HTERT RPE-1 (cell line): ENCODE results near the gene SAAL1.
"Not testable (repeated sequence)": the region's sequence is repeated elsewhere in the genome, so short reads cannot be mapped to it uniquely, and the experiment has no call there.

Experiments
- in situ Hi-C: fragments of 300-500 bp; cut with MboI; formaldehyde crosslinking; loops from 4 replicates; pipeline ENCODE4 v1.14.3; 2020; ENCODE audit warnings: low sequenced_read_pairs

Gene SAAL1, protein sequence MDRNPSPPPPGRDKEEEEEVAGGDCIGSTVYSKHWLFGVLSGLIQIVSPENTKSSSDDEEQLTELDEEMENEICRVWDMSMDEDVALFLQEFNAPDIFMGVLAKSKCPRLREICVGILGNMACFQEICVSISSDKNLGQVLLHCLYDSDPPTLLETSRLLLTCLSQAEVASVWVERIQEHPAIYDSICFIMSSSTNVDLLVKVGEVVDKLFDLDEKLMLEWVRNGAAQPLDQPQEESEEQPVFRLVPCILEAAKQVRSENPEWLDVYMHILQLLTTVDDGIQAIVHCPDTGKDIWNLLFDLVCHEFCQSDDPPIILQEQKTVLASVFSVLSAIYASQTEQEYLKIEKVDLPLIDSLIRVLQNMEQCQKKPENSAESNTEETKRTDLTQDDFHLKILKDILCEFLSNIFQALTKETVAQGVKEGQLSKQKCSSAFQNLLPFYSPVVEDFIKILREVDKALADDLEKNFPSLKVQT

DNA sequence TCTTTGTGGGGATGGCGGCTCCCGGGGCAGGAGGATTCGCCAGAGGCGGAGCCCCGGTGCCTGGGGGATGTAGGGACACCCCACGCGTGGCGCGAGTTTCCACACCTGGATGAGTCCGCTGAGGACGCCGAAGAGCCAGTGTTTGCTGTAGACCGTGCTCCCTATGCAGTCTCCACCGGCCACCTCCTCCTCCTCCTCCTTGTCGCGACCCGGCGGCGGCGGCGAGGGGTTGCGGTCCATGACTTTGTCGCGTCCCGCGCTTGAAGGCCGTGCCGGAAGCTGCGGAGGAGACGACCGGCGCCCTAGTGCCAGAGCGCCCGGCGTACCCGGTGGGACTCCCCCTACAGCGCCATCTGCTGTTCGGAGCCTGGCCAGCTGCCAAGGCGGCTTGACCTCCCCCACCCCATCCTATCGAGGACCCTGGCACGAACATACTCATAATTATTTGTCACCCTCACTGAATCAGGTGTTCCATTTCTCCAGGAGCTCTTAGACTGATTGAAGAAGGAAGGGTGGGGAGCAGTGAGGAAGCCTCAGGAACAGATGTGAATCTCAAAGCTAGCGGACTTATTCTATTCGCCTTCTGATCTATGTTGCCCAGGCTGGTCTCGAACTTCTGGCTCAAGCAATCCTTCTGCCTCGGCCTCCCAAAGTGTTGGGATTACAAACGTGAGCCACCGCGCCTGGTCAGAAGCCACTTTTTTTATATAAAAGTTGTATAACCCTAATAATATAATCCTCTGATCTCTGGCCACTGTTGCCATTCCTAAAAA, at the start of gene SAAL1:
Gene SAAL1, minus strand, starts transcription at position 281 of the 773 bp plus-strand sequence. Its CDS starts 41 bp downstream, at position 240.
- in situ Hi-C loops, result no loop called here

DNA sequence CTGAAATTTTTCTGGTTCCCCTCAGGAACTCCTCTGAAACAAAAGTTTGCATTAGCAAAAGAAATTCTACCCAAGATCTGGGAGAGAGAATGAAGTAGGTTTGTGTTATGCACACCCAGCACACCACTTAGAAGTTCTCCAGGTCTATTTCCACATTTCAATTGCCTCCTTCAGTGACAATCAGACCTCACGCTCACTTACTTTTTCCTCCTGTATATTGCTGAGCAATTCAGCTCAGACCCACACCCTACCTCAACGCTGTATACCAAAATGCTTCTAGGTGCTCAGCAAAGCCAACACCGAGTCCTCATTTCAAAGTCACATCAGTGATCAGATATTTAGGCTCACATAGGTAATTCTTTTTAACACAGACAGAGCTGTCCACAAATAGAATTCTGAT, 45.7 kb upstream of the SAAL1 start:
- in situ Hi-C loops, result no loop called here

DNA sequence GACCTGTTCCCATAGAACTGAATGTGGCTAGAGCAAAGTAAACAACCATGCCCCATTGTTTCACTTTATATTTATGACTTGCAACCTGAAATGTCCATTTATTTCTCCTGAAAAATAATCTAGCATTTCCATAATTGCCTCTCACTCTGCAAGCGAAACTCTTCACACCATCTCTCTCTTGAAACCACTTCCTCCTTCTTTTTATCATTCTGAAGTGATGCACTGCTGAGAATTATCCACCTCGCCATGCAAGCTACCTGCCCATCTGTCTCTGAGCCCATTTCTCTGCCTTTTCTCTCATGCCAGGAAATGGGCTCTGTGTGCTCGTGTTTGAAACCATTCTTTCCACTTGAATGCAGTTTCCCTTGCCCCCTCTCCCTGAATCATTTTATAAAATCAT, 40.0 kb upstream of the SAAL1 start:
- in situ Hi-C loops, result no loop called here

DNA sequence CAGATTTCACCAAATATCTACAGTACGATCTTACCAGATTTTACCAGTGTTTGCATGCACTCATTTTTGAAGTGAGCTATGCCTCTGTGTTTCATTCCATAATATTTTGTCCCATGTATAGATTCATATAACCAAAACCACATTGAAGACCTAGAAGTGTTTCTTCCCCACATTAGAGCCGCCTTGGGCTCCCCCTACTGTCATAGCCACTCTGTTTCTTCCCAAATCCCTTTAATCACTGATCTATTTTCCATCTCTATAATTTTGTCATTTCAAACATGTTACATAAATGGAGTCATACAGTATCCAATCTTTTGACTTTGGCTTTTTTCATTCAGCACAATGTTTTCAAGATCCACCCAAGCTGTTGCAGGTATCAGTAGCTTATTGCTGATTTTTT, 39.1 kb upstream of the SAAL1 start:
- in situ Hi-C loops, result no loop called here

DNA sequence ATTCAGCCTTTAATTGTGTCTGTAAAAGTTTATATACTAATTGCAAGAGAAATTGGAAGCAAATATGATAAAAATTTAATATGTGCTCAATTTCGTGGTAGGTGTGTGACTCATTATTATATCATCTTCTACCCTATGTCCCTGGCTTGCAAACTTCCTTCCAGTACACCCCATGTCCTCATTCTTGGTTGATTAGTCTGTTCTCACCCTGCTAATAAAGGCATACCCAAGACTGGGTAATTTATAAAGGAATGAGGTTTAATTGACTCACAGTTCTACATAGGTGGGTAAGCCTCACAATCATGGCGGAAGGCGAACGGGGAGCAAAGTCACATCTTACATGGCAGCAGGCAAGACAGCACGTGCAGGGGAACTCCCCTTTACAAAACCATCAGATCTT, 38.4 kb upstream of the SAAL1 start:
- in situ Hi-C loops, result no loop called here

DNA sequence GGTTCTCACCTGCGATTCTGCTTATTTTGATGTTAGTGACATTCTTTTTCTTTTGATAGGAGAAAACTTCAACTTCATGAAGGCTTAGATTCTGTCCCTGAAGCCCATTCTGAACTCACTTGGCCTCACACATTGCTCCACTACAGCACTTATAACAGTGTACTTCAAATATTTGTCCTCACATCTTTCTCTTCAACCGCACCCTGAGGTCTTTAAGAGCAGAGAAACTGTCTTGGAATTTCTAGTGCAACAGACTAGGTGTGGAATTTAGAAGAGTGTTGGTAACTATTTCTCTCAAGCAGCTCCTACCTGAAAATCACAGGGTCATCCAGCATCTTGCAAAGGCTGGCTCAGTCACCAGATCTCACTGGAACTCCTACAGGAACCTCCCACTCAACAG, 34.3 kb upstream of the SAAL1 start:
- in situ Hi-C loops, result no loop called here

DNA sequence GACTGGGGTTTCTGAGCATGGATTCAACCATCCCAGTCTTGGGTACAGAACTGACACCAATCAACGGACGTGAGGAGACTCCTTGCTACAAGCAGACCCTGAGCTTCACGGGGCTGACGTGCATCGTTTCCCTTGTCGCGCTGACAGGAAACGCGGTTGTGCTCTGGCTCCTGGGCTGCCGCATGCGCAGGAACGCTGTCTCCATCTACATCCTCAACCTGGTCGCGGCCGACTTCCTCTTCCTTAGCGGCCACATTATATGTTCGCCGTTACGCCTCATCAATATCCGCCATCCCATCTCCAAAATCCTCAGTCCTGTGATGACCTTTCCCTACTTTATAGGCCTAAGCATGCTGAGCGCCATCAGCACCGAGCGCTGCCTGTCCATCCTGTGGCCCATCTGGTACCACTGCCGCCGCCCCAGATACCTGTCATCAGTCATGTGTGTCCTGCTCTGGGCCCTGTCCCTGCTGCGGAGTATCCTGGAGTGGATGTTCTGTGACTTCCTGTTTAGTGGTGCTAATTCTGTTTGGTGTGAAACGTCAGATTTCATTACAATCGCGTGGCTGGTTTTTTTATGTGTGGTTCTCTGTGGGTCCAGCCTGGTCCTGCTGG, 31.4 kb upstream of the SAAL1 start:
- in situ Hi-C loops, result no loop called here

DNA sequence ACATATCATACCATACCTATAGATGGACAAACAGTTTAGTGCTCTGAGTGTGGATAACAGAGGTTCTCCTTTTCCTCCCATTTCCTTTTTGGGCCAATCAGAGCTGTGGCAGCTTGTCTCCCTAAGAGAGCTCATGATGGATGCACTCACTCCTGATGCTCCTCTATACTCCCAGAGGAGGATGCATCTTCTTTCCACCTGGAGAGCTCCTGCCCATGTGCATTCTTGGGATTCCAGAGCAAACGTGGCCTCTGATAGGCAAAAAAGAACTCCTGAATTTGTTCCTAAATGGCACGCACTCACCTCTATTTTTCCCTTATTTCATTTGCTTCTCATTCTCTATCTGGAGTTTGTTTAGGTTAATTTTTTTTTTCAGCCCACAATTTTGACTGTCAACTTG, 29.4 kb upstream of the SAAL1 start:
- in situ Hi-C loops, result no loop called here

DNA sequence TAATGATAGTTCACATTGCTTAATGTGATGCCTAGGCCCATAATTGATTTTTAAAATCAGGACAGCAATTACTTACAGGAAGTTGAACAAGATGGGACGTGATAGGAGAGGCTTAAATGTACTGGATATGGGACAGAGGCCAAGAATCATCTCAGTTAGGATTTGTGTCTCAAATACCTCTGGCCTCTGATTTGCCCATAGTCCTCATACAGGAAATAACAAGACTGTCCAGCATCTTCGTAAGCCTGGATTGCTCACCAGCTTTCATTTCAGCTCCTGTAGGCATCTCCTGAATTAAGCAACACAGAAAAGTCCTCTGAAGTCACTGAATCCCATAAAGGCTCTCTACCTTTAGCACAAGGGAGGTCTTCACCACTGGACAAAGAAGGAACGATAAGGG, 26.5 kb upstream of the SAAL1 start, which contains the start of gene MRGPRX3:
Gene MRGPRX3, plus strand, starts transcription at position 231 of the 400 bp plus-strand sequence. CDS start 4,632 bp downstream, outside the sequence.
- in situ Hi-C loops, result no loop called here

DNA sequence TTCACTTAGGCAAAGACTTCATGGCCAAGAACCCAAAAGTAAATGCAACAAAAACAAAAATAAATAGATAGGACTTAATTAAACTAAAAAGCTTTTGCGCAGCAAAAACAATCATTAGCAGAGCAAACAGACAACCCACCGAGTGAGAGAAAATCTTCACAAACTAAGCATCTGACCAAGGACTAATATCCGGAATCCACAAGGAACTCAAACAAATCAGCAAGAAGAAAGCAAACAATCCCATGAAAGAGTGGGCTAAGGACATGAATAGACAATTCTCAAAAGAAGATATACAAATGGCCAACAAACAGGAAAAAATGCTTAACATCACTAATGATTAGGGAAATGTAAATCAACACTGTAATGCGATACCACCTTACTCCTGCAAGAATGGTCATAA, 25.2 kb upstream of the SAAL1 start:
- in situ Hi-C loops, result not testable (repeated sequence)

DNA sequence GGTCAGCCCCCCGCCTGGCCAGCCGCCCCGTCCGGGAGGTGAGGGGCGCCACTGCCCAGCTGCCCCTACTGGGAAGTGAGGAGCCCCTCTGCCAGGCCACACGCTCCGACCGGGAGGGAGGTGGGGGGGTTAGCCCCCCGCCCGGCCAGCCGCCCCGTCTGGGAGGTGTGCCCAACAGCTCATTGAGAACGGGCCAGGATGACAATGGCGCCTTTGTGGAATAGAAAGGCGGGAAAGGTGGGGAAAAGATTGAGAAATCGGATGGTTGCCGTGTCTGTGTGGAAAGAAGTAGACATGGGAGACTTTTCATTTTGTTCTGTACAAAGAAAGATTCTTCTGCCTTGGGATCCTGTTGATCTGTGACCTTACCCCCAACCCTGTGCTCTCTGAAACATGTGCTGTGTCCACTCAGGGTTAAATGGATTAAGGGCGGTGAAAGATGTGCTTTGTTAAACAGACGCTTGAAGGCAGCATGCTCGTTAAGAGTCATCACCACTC, 15.5 kb upstream of the SAAL1 start:
- in situ Hi-C loops, result not testable (repeated sequence)

DNA sequence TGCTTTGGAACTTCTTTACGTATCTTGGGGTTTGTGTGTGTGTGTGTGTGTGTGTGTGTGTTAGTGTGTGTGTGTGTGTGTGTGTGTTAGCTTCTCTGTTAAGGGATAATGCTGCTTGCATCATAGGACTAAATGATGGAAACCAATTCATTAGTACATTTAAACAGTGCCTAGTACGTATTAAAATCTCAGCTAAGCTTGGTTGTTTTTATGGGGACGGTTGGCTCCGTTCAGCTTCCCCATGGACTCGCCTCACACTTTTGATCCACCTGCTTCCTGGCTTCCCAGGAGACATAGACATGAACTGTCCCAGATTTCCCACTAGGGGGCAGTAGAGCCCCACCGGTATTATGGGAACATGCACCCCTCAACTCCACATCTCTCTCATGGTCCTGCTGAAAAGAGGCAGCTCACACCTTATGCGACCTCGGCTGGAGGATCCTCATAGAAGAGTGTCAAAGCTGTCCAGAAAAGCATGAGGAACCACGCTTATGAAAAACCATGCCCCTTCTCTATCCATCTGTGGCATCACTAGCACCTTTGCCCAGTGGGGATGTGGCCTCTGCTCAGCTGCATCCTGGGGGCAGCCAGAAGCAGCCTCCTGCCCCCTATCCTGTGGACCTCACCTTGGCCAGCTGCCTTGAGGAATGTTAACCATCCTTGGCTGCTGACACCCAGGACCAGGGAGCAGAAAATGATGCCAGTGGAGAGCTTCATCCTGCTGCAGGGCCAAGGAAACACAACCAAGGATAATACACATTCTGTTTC, 9.7 kb upstream of the SAAL1 start:
- in situ Hi-C loops, result no loop called here

DNA sequence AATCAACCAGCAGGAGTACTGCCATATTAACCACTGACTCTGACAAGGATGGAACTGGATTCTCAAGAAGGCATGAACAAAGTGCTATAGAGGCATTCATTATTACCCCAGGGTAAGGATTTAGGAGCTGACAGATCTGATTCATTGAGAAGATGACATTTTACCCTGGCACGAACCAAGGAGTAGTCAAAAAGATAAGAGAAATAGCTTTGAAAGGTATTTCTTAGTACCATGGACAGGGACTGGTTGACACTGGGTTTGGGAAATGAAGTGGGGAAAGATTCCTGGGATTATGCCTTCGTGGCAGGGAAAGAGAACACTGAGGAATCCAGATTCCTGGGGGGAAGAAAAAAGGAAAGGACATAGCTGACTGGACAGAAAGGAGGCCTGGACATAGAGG, 5.1 kb upstream of the SAAL1 start:
- in situ Hi-C loops, result no loop called here

DNA sequence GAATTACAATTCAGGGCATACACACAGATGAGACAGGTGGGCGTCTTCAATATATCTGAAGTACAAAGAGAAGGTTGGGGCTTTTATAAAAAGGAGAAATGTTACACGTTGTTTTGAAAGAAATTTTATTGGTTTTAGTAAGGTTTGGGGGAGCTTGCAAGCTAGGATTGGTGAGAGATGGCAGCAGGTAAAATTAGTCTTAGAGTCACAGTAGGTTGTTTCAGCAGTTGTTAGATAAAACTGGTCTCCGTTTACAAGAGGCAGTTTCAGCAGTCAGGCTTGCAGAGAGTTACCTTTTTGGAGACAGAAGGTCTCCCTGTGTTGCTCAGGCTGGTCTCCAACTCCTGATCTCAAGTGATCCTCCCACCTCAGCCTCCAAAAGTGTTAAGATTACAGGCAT, 2.4 kb upstream of the SAAL1 start:
- in situ Hi-C loops, result no loop called here

DNA sequence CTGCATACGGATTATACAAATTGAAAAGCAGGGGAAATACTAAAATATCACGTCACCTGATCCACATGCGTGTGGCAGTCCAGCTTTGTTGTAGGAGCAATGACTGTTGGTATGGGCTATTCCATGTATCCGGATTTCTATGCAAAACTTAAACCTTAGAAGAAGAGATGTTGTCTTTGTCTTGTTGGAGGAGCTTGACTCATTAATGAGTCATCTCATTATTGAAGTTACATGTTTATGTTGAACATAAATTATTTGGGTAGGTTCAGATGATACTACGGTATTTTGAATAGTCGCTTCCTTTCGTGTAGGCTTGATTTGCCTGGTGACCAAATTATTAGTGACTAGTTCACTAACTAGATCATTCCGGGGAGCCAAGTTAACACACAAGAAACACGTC, 806 bp upstream of the SAAL1 start:
- in situ Hi-C loops, result no loop called here

DNA sequence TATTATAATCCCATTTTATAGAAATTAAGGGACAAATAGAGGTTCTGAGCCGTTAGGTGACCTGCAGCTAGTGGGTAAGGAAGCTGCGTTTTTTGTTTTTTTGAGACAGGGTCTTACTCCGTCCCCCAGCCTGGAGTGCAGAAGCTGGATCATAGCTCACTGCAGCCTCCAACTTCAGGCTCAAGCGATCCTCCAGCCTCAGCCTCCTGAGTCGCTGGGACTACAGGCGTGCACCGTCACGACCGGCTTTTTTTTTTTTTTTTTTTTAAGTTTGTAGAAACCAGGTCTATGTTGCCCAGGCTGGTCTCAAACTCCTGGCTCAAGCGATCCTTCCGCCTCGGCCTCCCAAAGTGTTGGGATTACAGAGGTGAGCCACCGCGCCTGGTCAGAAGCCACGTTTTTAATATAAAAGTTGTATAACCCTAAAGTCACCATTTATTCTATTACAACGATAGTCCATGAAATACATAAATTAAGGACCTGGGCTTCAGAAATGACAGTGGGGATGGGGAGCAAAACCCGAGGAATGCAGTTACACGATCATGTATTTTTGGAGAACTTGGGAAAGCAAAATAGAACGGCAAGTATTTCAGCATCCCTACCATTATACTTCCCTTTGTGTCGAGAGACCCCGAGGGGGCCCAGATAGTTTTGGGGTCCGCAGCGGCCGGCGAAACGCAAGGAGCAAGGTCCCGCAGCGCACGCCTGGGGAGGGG, 638 bp downstream of the SAAL1 start:
- in situ Hi-C loops, result no loop called here

DNA sequence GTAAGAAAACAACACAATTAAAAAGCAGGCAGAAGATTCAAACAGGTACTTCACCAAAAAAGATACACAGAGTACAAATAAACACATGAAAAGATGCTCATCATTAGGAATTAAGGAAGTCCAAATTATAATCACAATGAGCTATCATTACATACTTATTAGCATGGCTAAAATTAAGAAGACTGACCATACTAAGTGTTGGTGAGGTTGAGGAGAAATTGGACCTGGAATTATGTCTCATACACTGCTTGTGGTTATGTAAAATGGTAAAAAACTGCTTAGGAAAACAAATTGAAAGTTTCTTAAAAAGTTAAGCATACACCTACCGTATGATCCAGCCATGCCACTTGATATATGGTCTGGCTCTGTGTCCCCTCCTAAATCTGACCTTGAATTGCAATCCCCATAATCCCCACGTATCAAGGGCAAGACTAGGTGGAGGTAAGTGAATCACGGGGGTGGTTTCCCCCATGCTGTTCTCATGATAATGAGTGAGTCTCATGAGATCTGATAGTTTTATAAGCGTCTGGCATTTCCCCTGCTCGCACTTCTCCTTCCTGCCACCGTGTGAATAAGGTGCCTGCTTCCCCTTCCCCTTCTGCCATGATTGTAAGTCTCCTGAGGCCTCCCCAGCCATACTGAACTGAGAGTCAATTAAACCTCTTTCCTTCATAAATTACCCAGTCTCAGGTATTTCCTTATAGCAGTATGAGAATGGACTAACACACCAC, 4.8 kb downstream of the SAAL1 start:
- in situ Hi-C loops, result no loop called here

DNA sequence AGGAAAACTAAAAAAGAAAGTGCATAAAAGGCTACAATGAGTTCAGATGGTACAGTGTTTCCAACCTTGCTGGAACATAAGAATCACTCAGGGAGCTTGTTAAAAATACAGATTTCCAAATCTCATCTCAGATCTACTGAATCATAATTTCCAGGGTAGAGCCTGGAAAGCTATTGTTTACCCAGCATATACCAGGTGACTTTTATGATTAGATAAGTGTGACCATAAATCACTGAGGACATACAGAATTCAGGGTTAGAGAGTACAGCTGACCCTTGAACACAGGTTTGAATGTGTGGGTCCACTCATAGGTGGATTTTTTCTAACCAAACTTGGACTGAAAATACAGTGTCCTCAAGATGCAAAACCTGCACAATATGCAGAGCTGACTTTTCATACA, 11.9 kb downstream of the SAAL1 start:
- in situ Hi-C loops, result no loop called here

DNA sequence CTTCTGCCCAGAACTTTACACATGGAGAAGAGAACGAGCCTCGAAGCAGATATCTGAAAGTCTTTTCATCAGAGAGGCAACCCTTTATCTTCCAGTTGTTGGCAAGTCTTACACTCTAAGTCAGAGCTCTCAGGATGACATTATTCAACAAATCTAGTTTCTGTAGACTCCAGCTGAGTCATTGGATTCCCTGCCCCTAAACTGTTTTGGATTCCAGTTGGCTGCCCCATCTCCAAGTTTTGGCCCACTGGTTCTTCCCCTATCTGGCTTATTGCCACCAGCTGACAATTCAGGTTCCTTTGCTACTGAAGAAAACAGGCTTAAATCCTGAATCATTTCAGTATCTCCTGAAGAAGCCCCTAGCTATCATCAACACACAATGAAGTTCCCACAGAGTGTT, 14.2 kb downstream of the SAAL1 start:
- in situ Hi-C loops, result no loop called here
